HG03135 (cell line): ENCODE results near the gene APOB.

Source experiments
- ATAC-seq: cut with Tn5 transposase; IDR thresholded peaks from one replicate; pipeline ENCODE4 v1.9.1; 2021; ENCODE audit warnings: mild to moderate bottlenecking, moderate library complexity; ENCODE audit not compliant: unreplicated experiment

The APOB gene

GRCh38 chr2:21020031-21020667, 23.7 kb downstream of the APOB start:
- ATAC-seq, result no peak

DNA sequence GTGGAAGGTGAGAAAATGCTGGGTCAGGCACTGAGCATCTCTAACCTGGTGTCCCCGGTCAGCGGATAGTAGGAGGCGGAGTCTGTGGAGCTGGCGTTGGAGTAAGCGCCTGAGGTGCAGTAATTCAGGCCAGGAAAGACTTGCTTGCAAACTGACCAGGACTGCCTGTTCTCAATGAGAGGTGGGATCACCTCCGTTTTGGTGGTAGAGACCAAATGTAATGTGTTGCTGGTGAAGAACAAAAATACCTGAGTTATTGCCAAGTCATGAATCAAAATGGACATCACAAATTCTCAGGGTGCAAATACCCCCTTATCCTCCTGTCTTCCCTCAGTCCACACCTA, 24.2 kb downstream of the APOB start:
- ATAC-seq, result no peak

DNA sequence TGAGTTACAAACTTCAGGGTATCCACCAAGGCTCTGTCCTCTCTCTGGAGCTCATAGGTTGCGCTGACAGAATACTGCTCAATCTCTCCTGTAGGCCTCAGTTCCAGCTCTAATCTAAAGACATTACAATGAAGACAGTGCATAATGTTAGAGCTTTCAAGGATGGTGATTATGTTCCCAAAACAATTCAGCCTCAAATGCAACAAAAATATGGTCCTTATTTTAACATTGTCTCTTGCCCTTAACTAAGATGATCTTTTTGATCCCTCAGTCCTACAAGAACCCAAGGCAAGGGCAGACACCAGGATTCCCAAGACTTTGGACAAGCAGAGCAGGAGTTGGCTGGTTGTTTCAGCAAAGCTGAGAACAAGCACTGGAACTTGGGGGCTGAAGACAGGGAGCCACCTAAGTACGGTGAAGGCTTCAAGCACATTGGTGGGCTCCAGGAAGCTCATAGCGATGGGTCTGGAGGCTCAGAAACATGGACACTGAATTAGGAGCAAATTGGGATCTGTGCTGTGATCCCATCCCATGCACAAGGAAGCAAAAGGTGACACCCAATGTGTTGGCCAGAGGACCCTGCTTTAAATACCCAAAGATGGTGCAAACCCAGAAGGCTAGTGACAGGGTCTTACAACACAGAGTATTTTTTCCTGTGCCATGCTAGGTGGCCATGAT, 24.7 kb downstream of the APOB start:
- no peak for ATAC-seq

- ATAC-seq, result no peak
Observed at GRCh38 chr2:21018290-21018689, 25.6 kb downstream of the APOB start.

DNA sequence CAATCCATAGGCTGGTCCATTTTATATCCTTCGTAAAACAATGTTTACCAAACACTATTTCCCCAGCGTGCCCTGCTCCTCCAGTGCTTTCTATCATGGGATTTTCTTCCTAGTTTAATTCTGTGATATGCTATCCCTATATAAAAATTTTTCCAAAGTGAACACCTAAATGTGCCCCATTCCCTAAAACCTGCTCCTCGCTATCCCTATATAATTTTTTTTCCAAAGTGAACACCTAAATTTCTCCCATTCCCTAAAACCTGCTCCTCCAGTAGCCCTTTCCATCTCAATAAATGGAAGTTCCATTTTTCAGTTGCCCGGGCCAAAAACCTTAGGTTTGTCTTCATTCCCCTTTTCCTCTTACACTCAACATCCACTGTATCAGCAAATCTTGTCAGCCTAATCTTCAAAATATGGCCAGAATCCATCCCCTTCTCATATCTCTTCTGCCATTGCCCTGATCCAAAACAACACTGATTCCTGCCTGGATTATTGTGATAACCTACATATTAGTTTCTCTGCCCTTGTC, 26.1 kb downstream of the APOB start:
- no peak for ATAC-seq

DNA sequence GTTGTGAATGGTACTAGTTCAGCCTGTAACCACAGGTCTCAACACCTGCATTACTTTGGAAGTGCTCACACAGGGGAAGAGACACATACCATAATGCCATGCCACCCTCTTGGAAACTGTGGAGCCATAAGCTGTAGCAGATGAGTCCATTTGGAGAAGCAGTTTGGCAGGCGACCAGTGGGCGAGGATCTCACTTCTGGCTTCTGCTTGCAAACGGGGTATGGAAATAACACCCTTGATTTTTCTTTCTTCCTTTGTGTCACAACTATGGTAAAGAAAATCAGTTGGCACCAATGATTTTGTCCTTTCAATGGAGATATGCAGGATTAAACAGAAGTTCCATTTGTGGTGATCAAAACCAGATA, 28.6 kb downstream of the APOB start:
- no peak for ATAC-seq

DNA sequence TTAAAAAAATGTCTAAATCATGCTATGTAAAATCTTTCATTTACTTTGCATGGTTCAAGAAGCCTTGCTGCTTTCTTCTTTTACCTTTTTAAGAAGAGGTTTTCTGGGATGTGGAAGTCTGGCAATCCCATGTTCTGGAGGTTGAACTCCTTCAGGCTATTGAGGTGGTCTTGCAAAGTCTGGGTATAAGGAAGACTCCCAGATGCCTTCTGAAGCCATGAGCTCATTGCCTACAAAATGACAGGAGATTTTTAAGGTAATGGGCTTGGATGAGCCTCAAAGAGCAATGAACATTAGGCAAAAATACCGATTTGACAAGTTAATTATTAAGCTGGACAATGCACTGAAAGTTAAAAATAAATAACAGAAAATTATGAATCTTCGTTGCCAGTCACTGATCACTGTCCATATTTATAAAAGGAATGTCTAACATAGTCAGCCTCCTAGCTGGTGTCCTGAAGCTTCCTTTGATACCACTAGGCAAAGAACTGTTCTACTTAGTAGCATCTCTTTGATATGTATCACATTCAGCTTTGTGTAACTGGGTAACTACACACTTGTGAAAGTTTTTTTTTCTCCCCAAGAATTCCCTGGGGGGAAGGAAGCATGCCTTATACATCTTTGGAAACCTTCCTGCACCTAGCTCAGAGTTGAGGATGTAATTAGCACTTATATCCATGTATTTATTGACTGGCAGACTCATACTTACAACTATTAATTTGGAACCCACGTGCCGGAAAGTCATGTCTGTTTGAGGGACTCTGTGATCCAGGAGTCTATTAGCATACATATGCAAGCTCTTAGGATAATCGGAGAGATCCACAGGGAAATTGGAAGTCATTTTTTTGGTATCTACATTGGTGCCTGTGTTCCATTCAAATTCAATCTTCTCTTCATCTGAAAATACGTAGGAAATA, 29.3 kb downstream of the APOB start:
- ATAC-seq, result no peak

DNA sequence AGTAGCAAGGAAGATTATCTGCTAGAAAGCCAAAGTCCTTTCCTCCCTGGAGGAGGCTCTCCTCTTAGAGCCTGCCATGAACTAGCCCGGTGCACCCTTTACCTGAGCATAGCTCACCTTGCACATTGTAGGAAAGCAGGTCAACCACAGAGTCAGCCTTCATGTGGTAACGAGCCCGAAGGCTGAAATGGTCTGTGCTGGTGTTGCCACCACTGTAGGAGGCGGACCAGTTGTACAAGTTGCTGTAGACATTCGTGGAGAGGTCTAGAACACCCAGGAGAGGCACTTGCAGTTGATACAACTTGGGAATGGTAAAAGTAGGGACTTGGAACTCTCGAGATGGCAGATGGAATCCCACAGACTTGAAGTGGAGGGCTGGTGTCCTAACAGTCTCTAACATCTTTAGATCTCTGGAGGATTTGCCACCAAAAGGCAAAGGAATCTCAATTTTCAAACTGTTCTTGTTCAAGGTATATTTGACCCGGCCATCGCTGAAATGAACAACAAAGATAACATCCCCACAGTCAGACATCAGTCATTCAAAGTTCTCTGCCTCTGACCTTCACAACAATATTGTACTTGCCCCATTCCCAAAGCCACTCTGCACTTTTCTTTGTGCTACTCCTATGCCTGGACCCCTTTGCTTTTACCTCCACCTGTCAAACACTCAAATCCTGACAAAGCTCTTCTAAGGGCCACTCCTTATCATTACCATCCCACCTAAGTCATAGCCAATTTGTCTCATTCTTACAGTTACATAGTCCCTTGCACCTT, 30.6 kb downstream of the APOB start:
- ATAC-seq, result no peak

DNA sequence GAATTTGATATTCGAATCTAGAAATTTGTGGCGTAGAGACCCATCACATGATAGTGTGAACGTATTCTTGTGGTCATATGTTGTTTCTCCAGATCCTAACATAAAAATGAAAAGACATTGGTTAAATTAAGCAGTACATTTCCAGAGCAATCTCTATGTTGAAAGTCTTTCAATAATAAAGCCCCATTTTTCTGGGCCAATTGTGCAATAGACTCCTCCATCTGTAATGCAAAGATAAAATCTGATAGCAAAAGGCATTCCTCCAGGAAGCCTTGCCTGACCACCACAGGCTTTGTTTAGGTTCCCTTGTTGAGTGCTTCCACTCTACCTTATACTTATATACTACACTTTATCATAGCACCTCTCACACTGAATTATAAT, 31.3 kb downstream of the APOB start:
- ATAC-seq, result no peak

DNA sequence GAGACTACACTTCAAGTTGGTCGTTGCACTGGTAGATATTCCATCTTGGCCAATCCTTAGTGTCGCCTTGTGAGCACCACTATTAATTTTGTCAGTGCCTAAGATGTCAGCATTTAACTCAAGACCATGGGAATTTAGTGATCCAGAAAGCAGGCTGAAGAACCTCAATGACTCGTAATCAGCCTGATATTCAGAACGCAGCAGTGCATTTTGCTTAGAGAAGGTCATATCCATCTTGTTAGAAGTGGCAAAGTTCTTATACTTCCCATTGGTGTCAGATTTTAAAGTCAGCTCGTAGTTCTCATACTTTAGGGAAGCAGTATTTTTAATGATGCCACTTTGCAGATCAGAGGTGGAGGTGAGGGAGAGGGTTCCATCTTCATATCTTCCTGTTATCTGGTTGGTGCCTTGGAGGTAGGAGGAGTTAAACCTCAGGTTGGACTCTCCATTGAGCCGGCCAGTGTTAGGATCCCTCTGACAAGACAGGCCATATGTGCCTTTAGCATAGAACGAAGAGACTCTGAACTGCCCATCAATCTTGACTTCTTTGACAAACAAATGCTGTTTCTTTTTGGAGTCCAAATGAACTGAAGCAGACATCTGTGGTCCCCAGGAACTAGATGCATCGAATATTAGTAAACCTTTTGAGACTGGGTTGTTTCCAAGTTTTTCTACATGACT, 31.9 kb downstream of the APOB start:
- no peak for ATAC-seq

GRCh38 chr2:21011453-21011852, 32.4 kb downstream of the APOB start:
- ATAC-seq, result no peak

- no peak for ATAC-seq
Observed at GRCh38 chr2:21010813-21011439, 32.9 kb downstream of the APOB start.

DNA sequence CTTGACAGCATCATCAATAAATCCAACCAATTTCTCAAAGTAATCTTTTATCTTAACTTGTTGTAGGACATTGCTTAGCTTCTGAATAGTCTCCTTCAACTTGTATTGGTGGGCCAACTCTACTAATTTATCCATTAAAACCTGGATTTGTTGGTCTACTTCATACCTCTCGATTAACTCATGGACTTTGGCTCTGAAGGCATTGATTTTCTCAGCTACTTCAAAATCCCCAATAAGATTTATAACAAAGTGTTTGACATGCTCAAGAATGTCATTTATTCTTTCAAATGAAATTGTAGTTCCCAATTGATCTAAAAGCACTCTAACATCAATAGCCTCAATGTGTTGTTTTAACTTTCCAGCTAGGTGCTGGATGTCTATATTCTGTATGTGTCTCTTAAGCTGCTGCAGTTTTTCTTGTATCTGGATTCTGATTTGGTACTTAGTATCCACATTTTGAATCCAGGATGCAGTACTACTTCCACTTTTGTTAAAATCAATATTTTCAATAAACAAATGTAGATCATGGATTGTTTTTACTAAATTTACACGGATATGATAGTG, 34.1 kb downstream of the APOB start:
- ATAC-seq, result no peak

GRCh38 chr2:21008790-21009661, 34.8 kb downstream of the APOB start:
- ATAC-seq, result no peak

DNA sequence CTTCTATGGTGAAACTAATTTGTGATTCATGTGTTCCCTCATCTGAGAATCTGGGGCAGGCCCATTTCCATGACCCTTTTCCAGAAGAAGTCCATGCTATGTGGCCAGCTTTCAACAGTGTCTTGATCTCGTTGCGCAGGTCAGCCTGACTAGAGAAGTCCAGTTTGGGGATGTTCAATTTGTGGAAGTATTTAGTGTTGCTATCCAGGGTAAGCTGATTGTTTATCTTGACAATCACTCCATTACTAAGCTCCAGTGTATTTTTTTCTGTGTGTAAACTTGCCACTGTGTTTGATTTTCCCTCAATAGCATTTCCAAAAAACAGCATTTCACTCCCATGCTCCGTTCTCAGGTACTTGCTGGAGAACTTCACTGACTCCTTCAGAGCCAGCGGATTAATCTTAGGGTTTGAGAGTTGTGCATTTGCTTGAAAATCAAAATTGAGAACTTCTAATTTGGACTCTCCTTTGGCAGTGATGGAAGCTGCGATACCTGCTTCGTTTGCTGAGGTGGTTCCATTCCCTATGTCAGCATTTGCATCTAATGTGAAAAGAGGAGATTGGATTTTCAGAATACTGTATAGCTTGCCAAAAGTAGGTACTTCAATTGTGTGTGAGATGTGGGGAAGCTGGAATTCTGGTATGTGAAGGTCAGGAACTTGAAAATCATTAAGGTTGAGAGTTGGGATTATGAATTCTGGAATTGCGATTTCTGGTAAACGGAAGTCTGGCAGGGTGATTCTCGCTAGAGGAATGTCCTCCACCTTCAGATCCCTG, 35.7 kb downstream of the APOB start:
- ATAC-seq, result no peak

DNA sequence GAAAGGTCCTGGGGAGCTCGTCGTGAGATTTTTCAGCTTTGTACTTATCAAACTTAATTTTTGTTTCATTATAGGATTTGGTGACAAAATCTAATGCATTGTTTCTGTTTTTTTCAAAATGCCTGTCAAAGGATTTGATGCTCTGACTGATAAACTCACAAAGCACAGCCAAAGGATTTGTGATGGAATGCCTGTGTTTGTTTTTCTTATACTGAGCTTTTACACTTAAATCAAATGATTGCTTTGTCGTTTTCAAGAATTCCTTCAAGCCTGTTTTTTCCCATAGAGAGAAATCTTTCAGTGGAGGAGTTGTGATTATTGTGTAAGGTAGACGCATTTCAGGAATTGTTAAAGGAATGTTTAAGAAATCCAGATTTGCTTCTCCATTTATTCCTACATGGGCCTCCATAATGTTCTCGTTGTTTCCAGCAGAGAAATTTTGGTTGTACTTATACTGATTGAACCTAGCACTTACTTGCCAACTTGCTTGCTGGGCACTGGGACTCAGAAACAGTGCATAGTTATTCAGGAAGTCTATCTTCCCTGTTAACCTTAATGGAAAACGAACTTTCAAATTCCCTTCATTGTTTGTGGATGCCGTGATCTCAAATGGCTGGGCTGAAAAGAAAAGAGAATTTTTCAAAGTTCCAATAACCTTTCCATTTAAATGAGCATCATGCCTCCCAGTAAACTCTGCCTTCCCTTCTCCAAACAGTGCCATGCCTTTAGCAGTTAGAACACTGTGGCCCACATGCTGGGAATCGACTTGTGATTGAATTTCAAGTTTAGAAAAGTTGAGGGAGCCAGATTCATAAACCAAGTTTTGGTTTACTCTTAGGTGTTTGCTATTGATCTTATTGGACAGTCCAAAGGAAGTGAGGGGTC, 36.5 kb downstream of the APOB start:
- no peak for ATAC-seq
